BE2C (cell line): ENCODE results near the gene OLAH.

Source experiments
- DNase-seq: peaks from one replicate; pipeline ENCODE4 v3.0.0-alpha.2; 2020
- H3K27me3 ChIP-seq: fragments of 250-450 bp; sonication (Bioruptor Pico); 2 replicates; pipeline ENCODE4 v1.5.1; 2020; ENCODE audit warnings: mild to moderate bottlenecking
- H3K36me3 ChIP-seq: fragments of 250-450 bp; sonication (Bioruptor Pico); 2 replicates; pipeline ENCODE4 v1.5.1; 2020; ENCODE audit warnings: mild to moderate bottlenecking
- H3K4me1 ChIP-seq: fragments of 250-450 bp; sonication (Bioruptor Pico); 2 replicates; pipeline ENCODE4 v1.5.1; 2020
- H3K4me3 ChIP-seq: 2 replicates; pipeline ENCODE4 v1.5.1; 2011; ENCODE audit warnings: low read depth, low read length
- H3K9me3 ChIP-seq: fragments of 250-450 bp; sonication (Bioruptor Pico); 2 replicates; pipeline ENCODE4 v1.5.1; 2020
- CTCF ChIP-seq: IDR thresholded peaks from 2 replicates; pipeline ENCODE4 v1.5.1; 2012; ENCODE audit warnings: mild to moderate bottlenecking, low read depth, low read length

The OLAH gene

GRCh38 chr10:15049533-15049932 lies 5.8 kb downstream of the OLAH start:
- Histone ChIP-seq H3K4me1 (no peaks in the 10 kb centered on the region), H3K4me3 (no peak overlapping the region), H3K36me3 (no peaks in the 10 kb centered on the region), H3K9me3 (no peaks in the 10 kb centered on the region), H3K27me3 (no peaks in the 10 kb centered on the region)
- DNase-seq: no peak
- TF ChIP-seq CTCF: no peak

- no peak for TF ChIP-seq CTCF
- H3K4me3 ChIP-seq: no peak overlapping the region
- DNase-seq: no peak
- H3K4me1 ChIP-seq: no peaks in the 10 kb centered on the region
- H3K9me3 ChIP-seq: no peaks in the 10 kb centered on the region
- no peaks in the 10 kb centered on the region; the same call in 1 of the 2 replicates for H3K27me3 ChIP-seq
- H3K36me3 ChIP-seq: no peaks in the 10 kb centered on the region
Observed at GRCh38 chr10:15052121-15052520, 8.4 kb downstream of the OLAH start.

GRCh38 chr10:15053061-15053460 lies 9.3 kb downstream of the OLAH start:
- no peak for TF ChIP-seq CTCF
- no peak for DNase-seq
- H3K27me3 ChIP-seq: no peaks in the 10 kb centered on the region; the same call in 1 of the 2 replicates
- no peaks in the 10 kb centered on the region for H3K9me3 ChIP-seq
- no peak overlapping the region for H3K4me3 ChIP-seq
- H3K4me1 ChIP-seq: no peaks in the 10 kb centered on the region
- H3K36me3 ChIP-seq: no peaks in the 10 kb centered on the region

GRCh38 chr10:15058689-15059088 lies 14.9 kb downstream of the OLAH start:
- DNase-seq: no peak
- no peak overlapping the region for H3K4me3 ChIP-seq
- no peaks in the 10 kb centered on the region for H3K9me3 ChIP-seq
- no peaks in the 10 kb centered on the region for H3K4me1 ChIP-seq
- no peak for TF ChIP-seq CTCF
- no peaks in the 10 kb centered on the region for H3K36me3 ChIP-seq
- no peaks in the 10 kb centered on the region; the same call in 1 of the 2 replicates for H3K27me3 ChIP-seq

- no peak for TF ChIP-seq CTCF
- Histone ChIP-seq H3K36me3 (no peaks in the 10 kb centered on the region), H3K4me3 (no peak overlapping the region)
Observed at GRCh38 chr10:15059914-15060313, 16.2 kb downstream of the OLAH start.

GRCh38 chr10:15060638-15061037 lies 16.9 kb downstream of the OLAH start:
- TF ChIP-seq CTCF: no peak
- Histone ChIP-seq H3K9me3 (no peaks in the 10 kb centered on the region), H3K4me3 (no peak overlapping the region), H3K27me3 (no peaks in the 10 kb centered on the region), H3K36me3 (no peaks in the 10 kb centered on the region), H3K4me1 (no peaks in the 10 kb centered on the region)
- DNase-seq: no peak

More at GRCh38 chr10:15059914-15060313, 16.2 kb downstream of the OLAH start:
- no peaks in the 10 kb centered on the region for H3K4me1 ChIP-seq
- no peaks in the 10 kb centered on the region; the same call in 1 of the 2 replicates for H3K27me3 ChIP-seq
- no peaks in the 10 kb centered on the region for H3K9me3 ChIP-seq
- no peak for DNase-seq
